Esophagus squamous epithelium (tissue), 5 donors: ENCODE data around the gene PRR33. TPM values are rescaled to one million over a fixed set of nuclear protein-coding genes. Genes with fewer than 3 reads are reported as not detected.

Experiments used
- DNase-seq: peaks from one replicate; lab custom pipeline; 2025; lab: John Stamatoyannopoulos, UW
- H3K27ac ChIP-seq, 4 donors: fragments of 200-600 bp; sonication (generic); one replicate each; pipeline ENCODE4 v1.5.1; 2016 to 2019; ENCODE audit warnings: mild to moderate bottlenecking in 1 of 4
- H3K27me3 ChIP-seq, 4 donors: fragments of 200-600 bp; sonication (generic); 1 replicate in 3 of 4; 2 replicates in 1 of 4; pipeline versions ENCODE4 v1.5.1 to v1.6.0; 2017 to 2021; ENCODE audit warnings: antibody characterized with exemption in 1 of 4
- H3K36me3 ChIP-seq, 3 donors: fragments of 200-600 bp; sonication (generic); one replicate each; pipeline ENCODE4 v1.5.1; 2016 to 2019
- H3K4me1 ChIP-seq, 3 donors: fragments of 200-600 bp; sonication (generic); one replicate each; pipeline ENCODE4 v1.5.1; 2017 to 2019
- H3K4me3 ChIP-seq, 4 donors: fragments of 200-600 bp; sonication (generic); 1 replicate in 3 of 4; 2 replicates in 1 of 4; pipeline ENCODE4 v1.5.1; 2016 to 2019; ENCODE audit warnings: mild to moderate bottlenecking in 2 of 4, moderate library complexity in 1 of 4
- H3K9me3 ChIP-seq, 3 donors: fragments of 200-600 bp; sonication (generic); one replicate each; pipeline ENCODE4 v1.5.1; 2016 to 2019
- POLR2A ChIP-seq, 4 donors: fragments of 450-650 bp; IDR thresholded peaks; one replicate each; pipeline ENCODE4 v1.6.1; 2017; ENCODE audit warnings: antibody characterized with exemption in 4 of 4, mild to moderate bottlenecking in 4 of 4, moderate library complexity in 3 of 4
- WGBS, 2 donors: methylation state at CpG; one replicate each; pipeline ENCODE4 v1.1.5; 2018; 5-methylcytosine and 5-hydroxymethylcytosine counted together
- intact Hi-C: fragments of 100-400 bp; cut with DNase I; formaldehyde crosslinking; loops from one replicate; pipeline ENCODE4 v1.15.0; 2022
- total RNA-seq, 4 donors: library from RNA; depleted of rRNA; stranded (reverse); fragments of >200 nt; gene quantifications; one replicate each; pipeline ENCODE4 v1.1.0, GENCODE V29; 2016
- TF ChIP-seq, protein P1 (sequence below), 6 experiments: fragments of 450-650 bp in 4 of 6; fragments of 200-600 bp in 2 of 6; sonication (generic) in 2 of 6; IDR thresholded peaks; one replicate each; pipeline ENCODE4 v1.5.1; 2016 to 2019; ENCODE audit warnings: antibody characterized with exemption in 6 of 6, mild to moderate bottlenecking in 4 of 6, moderate library complexity in 4 of 6
- donor health status: DM: yes; HTN: yes; CAD: no.

Gene PRR33
- total RNA-seq, 4 donors from 2014 or later = not detected

DNA sequence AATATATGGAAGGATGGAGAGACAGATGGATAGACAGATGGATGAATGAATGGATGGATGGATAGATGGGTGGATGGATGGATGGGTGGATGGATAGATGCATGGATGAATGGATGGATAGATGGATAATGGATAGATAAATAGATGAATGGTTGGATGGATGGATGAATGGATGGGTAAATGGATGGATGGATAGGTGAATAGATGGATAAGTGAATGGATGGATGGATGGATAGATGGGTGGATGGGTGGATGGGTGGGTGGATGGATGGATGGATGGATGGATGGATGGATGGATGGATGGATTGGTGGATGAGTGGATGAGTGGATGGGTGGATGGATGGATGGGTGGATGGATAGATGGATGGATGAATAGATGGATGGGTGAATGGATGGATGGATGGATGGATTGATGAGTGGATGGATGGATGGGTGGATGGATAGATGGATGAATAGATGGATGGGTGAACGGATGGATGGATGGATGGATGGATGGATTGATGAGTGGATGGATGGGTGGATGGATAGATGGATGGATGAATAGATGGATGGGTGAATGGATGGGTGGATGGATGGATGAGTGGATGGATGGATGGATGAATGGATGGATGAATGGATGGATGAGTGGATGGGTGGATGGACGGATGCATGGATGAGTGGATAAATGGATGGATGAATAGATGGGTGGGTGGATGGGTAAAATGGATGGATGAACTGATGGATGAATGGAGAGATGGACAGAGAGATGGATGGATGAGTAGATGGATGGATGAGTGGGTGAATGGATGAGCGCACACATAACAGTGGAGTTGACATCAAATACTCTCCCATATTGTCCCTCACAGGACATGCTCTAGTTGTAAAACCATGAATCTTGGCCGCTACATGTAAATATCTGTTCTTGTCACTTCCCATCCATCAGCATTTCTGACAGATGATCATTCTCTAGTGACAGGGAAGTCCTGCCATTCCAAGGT, 30.0 kb downstream of the PRR33 start:
- WGBS, 2 donors = 86 to 88% methylated on average over 4 of the region's 4 CpGs
- Histone ChIP-seq H3K4me3 (no peak overlapping the region), H3K27ac (no peak overlapping the region), H3K27me3 (no peaks in the 10 kb centered on the region), H3K36me3 (no peaks in the 10 kb centered on the region), H3K9me3 (no peaks in the 10 kb centered on the region), H3K4me1 (peaks cover 25 to 53% (median 32%) of the 10 kb centered on the region in 3 donors)
- TF ChIP-seq POLR2A (IDR thresholded peaks at IDR 0.05) = no peak
- TF ChIP-seq, protein P1, sequence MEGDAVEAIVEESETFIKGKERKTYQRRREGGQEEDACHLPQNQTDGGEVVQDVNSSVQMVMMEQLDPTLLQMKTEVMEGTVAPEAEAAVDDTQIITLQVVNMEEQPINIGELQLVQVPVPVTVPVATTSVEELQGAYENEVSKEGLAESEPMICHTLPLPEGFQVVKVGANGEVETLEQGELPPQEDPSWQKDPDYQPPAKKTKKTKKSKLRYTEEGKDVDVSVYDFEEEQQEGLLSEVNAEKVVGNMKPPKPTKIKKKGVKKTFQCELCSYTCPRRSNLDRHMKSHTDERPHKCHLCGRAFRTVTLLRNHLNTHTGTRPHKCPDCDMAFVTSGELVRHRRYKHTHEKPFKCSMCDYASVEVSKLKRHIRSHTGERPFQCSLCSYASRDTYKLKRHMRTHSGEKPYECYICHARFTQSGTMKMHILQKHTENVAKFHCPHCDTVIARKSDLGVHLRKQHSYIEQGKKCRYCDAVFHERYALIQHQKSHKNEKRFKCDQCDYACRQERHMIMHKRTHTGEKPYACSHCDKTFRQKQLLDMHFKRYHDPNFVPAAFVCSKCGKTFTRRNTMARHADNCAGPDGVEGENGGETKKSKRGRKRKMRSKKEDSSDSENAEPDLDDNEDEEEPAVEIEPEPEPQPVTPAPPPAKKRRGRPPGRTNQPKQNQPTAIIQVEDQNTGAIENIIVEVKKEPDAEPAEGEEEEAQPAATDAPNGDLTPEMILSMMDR (IDR thresholded peaks at IDR 0.05) = no peak
- intact Hi-C loops = no loop called here
- DNase-seq = no peak

DNA sequence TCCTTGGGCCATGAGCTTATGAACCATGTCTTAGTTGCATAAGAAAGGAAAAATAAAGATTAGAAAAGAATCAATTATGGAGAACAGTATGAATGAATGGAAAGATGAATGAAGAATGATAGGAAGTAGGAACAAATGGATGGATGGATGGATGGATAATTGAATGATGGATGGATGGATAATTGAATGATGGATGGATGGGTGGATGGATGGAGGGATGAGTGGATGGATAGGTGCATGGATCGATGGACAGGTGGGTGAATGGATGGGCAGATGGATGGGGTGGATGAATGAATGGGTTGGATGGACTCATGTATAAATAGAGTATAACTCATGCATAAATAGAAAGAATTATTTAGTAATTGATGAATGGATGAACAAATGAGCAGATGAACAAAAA, 31.6 kb downstream of the PRR33 start:
- H3K9me3 ChIP-seq = no peaks in the 10 kb centered on the region
- TF ChIP-seq, protein P1 (IDR thresholded peaks at IDR 0.05) = no peak
- no peak for TF ChIP-seq POLR2A (IDR thresholded peaks at IDR 0.05)
- no peak overlapping the region for H3K4me3 ChIP-seq
- DNase-seq = no peak
- WGBS, 2 donors = 92 to 93% methylated on average over 1 of the region's 1 CpG
- peaks cover 20 to 49% (median 23%) of the 10 kb centered on the region in 3 donors for H3K4me1 ChIP-seq
- intact Hi-C loops = no loop called here
- H3K36me3 ChIP-seq = no peaks in the 10 kb centered on the region
- H3K27me3 ChIP-seq = no peaks in the 10 kb centered on the region
- no peak overlapping the region for H3K27ac ChIP-seq

DNA sequence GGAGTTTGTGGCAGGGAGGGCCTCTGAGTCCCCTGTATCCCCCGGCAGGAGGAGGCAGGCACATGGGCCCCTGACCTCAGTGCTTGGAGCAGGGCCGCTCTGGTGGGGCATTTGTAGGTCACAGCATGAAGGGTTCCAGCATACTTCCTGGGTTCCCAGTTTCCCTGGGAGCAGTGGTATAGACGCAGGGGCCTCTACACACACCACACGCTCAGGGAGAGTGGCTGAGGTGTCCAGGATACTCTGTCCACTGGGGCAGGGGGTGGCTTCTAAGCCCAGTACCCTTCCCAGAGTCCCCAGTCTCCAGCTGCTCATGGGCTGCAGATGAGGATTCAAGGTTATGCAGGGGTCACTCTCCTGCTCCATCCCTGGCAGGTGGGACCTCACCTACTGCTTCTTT, 32.7 kb downstream of the PRR33 start:
- Histone ChIP-seq H3K4me3 (no peak overlapping the region), H3K27ac (no peak overlapping the region), H3K27me3 (no peaks in the 10 kb centered on the region), H3K36me3 (no peaks in the 10 kb centered on the region), H3K4me1 (peaks cover 10 to 37% (median 12%) of the 10 kb centered on the region in 3 donors), H3K9me3 (no peaks in the 10 kb centered on the region)
- no peak for DNase-seq
- WGBS, 2 donors = 54% methylated on average over 2 of the region's 4 CpGs; no CpG with 5 or more reads in 1 of the 2 donors
- intact Hi-C loops = no loop called here
- TF ChIP-seq, protein P1 (IDR thresholded peaks at IDR 0.05) = no peak
- no peak for TF ChIP-seq POLR2A (IDR thresholded peaks at IDR 0.05)

DNA sequence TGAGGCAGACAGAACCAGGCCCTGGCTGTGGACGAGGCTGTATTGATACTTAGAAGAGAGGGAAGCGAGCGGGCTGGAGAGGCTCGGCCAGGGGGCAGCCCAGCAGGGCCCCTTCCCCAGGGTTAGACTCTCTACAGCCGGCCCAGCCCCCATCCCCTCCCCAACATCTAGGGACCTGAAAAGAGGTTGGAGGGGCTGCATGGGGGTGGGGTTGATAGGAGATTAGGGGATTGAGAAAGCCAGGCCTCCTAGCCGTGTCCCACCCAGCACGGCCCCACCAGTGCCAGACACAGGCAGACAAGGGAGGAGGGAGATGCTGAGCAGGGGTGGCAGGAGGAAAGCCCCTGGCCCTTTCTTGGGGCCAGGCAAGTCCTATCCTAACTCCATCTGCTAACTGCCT, 33.1 kb downstream of the PRR33 start:
- no peak for TF ChIP-seq POLR2A (IDR thresholded peaks at IDR 0.05)
- TF ChIP-seq, protein P1 (IDR thresholded peaks at IDR 0.05) = no peak
- Histone ChIP-seq H3K27me3 (no peaks in the 10 kb centered on the region), H3K9me3 (no peaks in the 10 kb centered on the region), H3K27ac (no peak overlapping the region), H3K4me1 (peaks cover 6 to 33% (median 8%) of the 10 kb centered on the region in 3 donors), H3K36me3 (no peaks in the 10 kb centered on the region), H3K4me3 (no peak overlapping the region)
- WGBS, 2 donors = 85 to 96% methylated on average over 4 to 7 of the region's 7 CpGs
- intact Hi-C loops = no loop called here
- no peak for DNase-seq

DNA sequence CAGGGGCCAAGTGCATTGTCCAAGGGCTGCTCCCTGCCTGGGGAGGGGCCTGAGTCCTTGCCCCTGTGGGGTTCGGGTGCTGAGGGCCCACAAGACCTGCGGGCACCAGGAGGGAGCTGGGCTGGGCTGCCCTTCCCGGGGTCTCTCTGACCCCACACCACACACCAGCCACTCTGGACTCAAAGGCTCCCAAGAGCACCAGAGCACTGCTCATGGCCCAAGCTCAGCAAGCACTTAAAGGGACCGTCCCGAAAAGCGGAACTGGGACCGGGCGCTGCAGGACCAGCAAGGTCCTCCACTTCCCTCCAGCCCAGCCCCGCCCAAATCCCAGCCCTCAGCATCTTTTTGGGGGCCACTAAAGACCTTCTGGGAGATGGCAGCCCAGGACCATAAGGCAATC, 33.5 kb downstream of the PRR33 start:
- no peaks in the 10 kb centered on the region for H3K9me3 ChIP-seq
- DNase-seq = no peak
- TF ChIP-seq, protein P1 (IDR thresholded peaks at IDR 0.05) = no peak
- TF ChIP-seq POLR2A (IDR thresholded peaks at IDR 0.05) = no peak
- peaks cover 2 to 29% (median 4%) of the 10 kb centered on the region in 3 donors for H3K4me1 ChIP-seq
- WGBS, 2 donors = 96% methylated on average over 5 of the region's 9 CpGs; no CpG with 5 or more reads in 1 of the 2 donors
- no peak overlapping the region for H3K4me3 ChIP-seq
- H3K36me3 ChIP-seq = no peaks in the 10 kb centered on the region
- intact Hi-C loops = no loop called here
- H3K27me3 ChIP-seq = no peaks in the 10 kb centered on the region
- no peak overlapping the region for H3K27ac ChIP-seq
